Erythroblast (primary cell): ENCODE results near the gene HOPX.

Experiments used
- GATA1 ChIP-seq: IDR thresholded peaks from 2 replicates; pipeline ENCODE4 v1.6.1; 2011; ENCODE audit warnings: low read depth, mild to moderate bottlenecking, control low read depth, low read length, moderate library complexity
- POLR2A ChIP-seq: IDR thresholded peaks from 2 replicates; pipeline ENCODE4 v1.6.1; 2011; ENCODE audit warnings: mild to moderate bottlenecking, low read length

DNA sequence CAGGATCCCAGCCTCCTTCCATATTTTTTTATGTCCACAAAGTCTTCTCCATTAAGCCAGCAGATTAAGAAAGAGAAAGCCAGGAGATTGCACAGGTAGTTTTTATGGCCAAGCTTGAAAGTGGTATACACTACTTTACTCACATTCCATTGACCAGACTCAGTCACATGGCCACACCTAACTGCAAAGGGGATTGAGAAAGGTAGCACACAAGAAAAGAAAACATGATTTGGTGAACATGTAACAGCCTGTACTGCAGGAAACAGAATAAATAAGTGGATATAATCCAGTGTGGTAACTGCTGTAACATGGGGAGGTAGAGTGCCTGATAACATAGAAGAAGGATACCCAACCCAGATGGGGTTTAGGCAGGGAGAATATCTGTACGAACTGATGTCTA is 43.9 kb downstream of the HOPX start:
- TF ChIP-seq POLR2A: no peak
- TF ChIP-seq GATA1: no peak
